Stimulated activated CD8-positive, alpha-beta memory T cell treated with anti-CD3 and anti-CD28 coated beads, Interleukin-2, amount 100 ng/mL, for 1 hour (primary cell): ENCODE results near the gene SLITRK6.
"Not testable (repeated sequence)": the region's sequence is repeated elsewhere in the genome, so short reads cannot be mapped to it uniquely, and the experiment has no call there.

Source experiments
- DNase-seq, 2 donors: peaks; one replicate each; pipeline ENCODE4 v3.0.0-alpha.2; 2020; ENCODE audit warnings: low read depth in 2 of 2

The SLITRK6 gene, protein sequence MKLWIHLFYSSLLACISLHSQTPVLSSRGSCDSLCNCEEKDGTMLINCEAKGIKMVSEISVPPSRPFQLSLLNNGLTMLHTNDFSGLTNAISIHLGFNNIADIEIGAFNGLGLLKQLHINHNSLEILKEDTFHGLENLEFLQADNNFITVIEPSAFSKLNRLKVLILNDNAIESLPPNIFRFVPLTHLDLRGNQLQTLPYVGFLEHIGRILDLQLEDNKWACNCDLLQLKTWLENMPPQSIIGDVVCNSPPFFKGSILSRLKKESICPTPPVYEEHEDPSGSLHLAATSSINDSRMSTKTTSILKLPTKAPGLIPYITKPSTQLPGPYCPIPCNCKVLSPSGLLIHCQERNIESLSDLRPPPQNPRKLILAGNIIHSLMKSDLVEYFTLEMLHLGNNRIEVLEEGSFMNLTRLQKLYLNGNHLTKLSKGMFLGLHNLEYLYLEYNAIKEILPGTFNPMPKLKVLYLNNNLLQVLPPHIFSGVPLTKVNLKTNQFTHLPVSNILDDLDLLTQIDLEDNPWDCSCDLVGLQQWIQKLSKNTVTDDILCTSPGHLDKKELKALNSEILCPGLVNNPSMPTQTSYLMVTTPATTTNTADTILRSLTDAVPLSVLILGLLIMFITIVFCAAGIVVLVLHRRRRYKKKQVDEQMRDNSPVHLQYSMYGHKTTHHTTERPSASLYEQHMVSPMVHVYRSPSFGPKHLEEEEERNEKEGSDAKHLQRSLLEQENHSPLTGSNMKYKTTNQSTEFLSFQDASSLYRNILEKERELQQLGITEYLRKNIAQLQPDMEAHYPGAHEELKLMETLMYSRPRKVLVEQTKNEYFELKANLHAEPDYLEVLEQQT

DNA sequence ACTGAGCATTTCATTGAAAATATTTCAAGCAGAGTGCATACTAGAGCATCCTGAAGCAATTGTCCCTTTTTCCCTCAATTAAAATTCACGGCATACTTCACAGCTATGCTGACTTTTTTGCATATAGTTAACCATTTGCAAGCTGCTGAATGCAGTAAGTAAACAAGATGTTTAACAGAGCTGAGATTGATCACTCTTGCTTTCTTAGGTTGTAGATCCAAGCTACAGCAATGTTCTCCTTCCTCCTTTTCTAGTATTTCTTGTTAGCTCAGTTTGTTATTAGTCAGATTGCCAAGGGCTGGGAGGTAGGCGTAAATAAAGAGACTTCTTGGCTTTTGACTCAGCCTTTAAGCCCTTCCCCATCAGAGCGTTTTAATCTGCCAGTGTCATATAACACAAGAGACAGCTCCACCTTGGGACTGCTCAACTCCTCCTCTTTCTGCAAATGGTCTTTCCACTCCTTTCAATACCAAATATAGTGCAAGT lies at the start of gene SLITRK6:
Gene SLITRK6, minus strand, starts transcription at position 323 of the 486 bp plus-strand sequence. CDS start 2,911 bp downstream, outside the sequence.
- DNase-seq = no peak

DNA sequence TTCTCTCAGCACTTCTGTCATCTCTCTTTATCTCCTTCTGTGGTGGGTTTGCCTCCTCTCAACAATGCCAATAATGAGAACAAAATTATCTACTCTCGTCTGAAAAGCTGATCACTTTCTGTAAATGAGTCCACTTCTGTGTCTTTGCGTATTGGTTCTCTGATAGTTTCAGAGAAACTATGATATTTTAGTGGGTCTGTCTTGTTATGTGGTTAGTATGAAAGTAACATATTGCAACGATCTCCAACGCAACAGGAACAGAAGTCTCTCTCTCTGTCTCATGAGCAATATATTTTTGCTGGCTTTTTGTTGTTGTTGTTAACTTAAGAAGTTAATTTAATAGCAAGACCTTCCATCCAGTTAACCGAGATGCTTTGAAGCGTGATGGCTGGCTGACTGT lies 47.8 kb upstream of the SLITRK6 start:
- DNase-seq = no peak

DNA sequence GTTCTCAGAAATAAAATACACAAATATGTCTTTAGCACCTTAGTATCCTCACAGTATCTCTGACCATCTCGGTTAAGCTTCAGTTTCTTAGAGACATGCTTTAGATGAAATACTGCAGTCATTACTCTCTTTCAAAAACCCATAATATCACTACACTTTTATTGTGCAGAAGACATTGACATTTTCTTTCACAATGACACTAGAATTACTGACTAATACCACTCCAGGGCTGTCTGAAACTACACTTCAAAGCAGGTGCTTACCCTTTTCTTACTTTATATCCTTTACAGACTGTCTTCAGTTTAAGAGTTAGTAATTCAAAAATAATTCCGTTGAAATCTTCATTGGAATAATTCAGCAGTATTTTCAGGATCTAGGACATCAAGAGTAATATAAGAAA lies 42.2 kb upstream of the SLITRK6 start:
- DNase-seq = no peak

DNA sequence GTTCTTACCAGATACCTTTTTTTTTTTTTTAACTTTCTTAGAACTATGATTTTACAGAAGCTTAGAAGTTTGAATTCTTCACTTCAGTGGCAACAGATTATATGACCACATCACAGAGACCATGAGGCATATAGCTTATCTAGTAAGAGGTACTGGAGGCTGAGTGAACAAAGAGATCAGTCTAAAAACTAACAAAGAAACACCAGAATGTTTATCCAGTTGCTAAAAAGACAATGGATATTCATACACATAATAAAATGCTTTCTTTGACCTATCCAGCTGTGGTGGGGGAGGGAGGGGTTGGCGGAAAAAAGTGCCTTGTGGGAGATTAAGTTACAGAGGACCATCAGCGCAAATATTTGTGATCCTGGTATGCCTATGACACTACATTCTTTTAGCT lies 34.7 kb upstream of the SLITRK6 start:
- no peak for DNase-seq

DNA sequence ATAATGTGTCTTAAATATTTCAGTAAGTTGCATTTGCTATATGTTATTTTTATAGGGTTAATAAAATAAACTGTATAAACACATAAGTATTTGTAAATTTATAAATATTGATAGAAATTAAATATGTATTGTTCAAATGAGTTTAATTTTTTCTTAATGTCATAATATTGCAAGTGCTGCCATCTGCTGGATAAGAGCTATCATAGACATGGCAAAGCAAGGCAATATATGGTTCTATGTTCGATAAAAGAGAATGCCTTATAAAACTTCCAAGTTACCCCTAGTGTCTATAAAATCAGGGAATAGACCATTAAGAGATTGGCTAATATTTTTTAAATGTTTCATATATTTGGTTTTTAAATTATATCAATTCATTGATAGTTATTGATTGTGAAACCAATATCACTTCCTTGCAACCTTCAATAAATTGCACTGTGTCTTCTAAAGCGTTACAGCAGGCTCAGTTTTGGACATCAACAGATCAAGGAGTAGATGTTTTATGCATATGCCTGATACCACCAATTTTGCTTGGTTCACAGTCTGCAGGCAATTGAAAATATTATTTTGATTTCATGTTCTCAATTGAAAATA lies 29.0 kb upstream of the SLITRK6 start:
- DNase-seq = no peak

DNA sequence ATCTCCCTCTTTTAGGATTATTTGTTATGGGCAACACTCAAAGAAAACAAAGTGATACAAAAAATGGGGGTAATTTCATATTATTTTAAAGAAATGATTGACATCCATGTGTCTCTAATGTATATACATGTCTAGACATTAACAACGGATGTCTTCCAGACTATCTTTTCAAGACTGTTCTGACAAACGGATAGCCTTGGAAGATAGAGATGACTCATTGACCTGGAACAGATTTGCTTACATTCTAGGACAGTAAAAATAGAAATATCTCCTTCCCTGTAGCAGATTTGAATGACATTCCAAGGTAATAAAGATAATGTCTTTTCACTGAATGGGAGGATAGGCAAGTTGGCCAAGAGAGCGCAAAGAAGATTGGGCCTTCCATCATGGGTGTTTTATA lies 26.2 kb upstream of the SLITRK6 start:
- no peak for DNase-seq

DNA sequence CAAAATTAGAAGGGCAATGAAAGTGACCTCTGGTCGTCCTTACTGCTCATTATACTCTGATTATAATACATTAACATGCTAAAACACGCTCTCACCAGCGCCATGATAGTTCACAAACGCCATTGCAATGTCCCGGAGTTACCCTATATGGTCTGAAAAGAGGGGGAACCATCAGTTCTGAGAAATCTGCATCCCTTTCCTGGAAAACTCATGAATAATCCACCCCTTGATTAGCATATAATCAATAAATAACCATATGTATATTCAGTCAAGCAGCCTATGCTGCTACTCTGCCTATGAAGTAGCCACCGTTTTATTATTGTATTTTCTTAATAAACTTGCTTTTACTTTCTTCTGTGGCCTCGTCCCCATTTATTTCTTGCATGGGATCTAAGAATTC lies 24.6 kb upstream of the SLITRK6 start:
- DNase-seq = no peak

DNA sequence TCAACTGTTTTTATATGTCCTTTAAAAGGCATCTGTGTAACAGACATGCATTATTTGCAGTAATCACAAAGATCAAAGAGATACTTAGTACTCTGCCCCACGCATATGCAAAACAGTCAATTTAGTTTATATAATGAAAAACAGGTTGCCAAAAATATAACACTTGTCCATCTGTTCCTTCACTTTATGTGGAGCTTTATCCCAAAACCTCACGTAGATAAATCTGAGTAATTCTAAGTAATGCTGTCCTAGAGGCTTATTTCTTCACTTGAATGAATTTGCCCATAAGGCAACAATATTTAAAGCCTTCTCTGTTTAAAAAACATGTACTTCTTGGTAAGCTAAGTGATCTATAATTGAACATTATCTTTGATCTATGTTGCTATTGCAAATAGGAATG lies 20.3 kb upstream of the SLITRK6 start:
- DNase-seq = no peak

DNA sequence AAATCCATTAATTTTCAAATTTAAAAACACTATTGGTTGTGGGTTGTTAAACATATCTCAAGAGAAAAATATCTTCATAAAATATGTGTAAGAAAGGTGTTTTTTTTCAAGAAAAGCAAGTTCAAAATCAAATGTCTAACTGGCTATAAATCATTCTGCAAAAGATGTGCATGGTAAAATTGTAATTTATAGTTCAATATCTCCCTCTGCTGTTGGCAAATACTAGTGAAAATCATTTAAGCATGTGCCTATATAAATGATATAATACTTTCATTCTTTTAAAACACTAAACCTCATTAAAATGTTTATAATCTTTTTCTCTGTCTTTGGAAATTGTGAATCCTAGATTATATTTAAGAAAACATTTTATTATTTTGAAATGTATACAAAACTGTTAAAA lies 17.2 kb upstream of the SLITRK6 start:
- no peak for DNase-seq

DNA sequence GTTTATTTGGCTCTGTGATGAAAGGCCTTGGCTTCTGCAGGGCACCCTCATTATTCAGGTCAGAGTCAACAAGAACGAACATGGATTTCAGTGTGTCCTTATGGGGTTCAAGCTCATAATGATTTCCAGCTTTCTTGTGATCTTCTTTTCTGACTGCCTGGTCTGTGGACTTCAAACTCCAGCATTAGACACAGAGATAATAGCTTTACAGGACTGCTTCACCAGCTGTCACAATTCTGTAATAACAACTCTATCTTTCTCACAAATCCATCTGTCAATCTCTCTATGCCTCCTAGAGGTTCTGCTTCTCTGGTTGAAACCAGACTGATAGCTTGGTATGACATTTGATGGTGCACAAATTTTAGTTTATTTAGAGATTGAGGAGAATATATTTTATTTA lies 13.1 kb upstream of the SLITRK6 start:
- no peak for DNase-seq

DNA sequence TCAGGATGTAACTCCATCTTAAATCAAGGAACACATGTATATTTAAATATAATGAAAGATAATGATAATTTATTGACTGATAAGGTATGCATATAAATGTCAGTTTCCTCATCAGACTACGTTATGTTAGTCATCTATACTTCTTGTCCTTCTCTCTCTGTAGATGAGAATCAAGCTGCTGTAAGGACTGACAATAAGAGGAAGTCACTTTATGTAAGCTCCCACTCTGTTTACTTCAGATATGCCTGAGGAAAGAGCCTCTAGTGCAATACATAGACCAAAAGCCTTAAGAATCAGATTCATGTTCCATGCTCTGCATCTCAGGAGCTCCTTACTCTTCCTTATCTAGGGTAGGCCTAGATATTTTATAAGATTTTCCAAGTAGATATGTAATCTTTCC lies 9.6 kb upstream of the SLITRK6 start:
- no peak for DNase-seq

DNA sequence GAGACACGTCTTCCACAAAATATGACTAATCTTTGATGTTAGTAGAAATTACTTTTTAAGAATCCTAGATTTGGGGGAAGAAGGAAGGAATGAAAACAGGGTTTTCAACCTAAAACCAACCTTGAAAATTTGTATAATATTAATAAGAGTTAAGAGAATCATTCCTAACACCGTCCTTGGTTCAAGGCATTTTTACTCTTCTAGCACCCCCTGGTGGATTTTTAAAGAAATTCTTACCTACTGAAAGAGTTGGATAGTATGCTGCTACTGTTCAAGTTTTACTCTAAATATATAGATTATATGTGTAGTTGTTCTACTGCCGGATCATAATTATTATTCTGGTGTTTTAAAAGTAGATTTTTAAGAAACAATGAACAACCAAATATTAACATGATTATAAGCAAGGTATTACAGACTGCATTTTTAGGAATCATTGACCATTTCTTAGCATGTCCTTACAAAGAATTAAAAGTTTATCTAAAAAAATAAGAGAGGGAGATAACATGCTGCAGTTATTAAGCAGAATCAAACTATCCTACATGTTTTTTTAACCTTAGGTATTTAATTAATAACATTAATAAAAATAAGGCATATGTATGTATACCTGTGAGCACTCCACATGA lies 7.4 kb upstream of the SLITRK6 start:
- no peak for DNase-seq

DNA sequence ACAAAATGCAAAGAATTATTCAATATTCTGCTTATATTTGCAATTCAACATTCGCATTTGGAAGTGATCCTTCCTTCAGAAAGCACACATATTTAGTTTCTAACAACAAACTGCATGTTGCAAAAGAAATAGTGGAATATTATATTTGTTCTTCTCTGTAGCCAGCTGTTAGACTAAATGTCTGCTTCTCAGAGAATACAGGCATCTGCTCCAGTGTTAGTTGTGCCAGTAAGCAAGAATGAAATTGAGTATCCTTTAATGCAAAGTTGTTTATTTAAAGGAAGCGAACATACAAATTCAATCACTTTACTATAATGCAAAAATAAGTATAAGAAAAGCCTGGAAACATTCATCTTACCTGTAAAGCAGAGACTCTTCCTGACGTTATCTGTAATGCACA lies 663 bp downstream of the SLITRK6 start:
- DNase-seq = no peak

DNA sequence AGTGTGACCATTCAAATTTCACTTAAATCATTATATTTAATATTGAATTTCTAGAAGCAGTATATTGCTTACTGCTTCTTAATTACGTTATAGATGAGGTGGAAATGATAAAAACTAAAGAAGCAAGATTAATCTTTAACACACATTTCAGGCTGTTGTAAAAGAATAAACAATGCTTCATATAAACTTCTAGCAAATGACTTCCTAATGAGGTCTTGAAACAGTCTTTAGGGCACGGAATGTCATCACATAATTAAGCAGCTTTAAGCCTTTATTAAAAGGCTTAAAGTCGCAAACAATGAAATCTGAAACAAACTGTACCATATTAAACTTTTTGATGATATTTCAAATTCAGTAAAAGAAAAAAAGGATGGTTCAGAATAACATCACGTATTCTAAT lies 1.9 kb downstream of the SLITRK6 start:
- DNase-seq = no peak

DNA sequence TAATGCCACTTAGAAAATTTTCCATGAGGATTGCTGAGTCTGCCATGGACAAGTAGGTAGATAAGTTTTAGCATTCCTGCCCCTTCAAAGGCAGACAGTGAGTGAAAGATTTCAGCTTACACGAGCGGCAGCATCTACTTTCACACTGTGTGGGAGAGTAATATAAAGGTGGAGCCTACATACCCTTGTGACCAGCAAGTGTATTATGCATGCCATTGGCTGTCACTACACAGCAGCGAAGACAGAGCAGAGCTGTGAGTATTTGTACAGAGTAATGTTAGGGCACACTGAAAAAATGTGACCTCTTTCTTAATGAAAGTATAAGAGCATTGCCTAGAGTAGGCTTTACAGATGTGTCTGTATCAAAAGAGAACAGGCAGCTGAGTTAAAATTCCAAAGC lies 14.0 kb downstream of the SLITRK6 start:
- no peak for DNase-seq

DNA sequence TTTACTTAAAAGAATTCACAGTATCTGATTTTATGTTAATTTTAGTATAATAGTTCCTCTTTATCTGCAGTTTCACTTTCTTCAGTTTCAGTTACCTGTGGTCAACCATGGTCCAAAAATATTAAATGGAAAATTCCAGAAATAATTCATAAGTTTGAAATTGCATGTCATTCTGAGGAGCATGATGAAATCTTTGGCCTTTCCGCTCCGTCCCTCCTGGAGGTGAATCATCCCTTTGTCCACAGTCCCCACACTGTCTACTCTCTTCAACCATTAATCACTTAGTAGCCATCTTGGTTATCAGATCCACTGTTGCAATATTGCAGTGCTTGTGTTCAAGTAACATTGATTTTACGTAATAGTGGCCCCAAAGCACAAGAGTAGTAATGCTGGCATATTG lies 26.9 kb downstream of the SLITRK6 start:
- DNase-seq = no peak

DNA sequence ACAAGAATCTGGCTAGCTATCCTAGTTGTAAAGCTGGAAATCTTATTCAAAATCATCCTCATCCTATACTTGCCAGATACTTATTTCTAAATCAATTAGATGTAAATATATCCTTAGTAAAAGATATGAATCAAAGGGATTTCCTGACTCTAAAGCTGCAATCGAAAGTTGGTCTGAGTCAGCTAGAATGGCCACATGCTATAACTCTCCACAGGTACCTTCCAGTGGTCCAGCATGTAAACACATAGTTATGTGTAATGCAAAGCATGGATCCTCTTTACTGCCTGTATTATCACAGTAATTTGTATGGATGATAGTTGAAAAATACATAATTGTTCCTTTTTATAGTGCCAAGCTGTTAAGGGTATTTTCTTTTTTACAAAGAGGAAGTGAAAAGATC lies 27.4 kb downstream of the SLITRK6 start:
- DNase-seq = no peak

DNA sequence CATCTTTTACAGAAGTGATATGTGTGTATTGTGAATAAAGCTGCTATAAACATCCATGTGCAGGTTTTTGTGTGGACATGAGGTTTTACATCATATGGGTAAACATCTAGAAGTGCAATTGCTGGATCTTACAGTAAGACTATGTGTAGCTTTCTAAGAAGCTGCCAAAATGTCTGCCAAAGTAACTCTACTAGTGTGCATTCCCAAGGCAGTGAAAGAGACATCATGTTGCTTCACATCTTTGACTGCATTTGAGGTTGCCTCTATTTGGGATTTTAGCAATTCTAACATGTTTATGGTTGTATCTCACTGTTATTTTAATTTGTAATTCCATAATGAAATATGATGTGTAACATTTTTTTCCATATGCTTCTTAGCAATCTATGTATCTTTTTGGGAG lies 30.3 kb downstream of the SLITRK6 start:
- DNase-seq = no peak

DNA sequence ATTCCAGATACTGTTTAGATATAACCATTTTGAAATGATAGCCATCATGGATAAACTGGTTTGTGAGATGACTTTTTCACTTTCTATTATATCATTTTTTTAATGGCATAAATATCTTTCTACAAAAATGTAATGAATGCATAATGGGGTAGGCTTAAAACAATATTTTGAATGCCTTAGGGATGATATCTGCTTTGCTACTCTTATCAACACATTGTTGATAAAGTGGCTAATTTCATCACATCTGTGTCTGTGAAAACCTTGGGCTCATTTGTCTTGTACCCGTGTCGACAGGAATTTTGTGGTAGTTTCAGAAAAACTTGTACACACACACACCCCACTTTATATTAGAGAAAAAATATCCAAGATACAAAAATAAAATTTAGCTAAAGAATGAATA lies 44.1 kb downstream of the SLITRK6 start:
- no peak for DNase-seq

DNA sequence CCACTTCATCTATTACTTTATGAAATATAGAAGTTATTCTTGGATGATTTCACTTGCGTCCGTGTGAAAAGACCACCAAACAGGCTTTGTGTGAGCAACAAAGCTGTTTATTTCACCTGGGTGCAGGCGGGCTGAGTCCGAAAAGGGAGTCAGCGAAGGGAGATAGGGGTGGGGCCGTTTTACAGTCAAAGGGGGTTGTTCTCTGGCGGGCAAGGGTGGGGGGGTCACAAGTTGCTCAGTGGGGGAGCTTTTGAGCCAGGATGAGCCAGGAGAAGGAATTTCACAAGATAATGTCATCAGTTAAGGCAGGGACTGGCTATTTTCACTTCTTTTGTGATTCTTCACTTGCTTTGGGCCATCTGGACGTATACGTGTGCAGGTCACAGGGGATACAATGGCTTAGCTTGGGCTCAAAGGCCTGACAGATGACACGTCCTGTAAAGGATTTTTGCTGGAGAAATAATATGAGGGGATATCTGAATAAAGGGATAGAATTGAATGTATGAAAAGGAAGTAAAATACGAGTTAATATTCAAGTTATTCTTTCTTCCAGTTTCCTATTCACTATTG lies 55.9 kb downstream of the SLITRK6 start:
- DNase-seq = not testable (repeated sequence)
